Measurements from ENCODE around the gene MMP21. TPM values are rescaled to one million over a fixed set of nuclear protein-coding genes. Genes with fewer than 3 reads are reported as not detected.

The MMP21 gene
- total and polyA plus RNA-seq, 2 of the 13 experiments (the other 11 are each of a cell fraction or from before 2014, with no cell fraction given) = not detected

GRCh38 chr10:125719173-125720001 lies 56.2 kb downstream of the MMP21 start, which contains the start of gene EDRF1 (continued):
- TF ChIP-seq ZNF280D (CRISPR knock-in tag; IDR thresholded peaks at IDR 0.05) (peak; percentile 89), ZSCAN20 (CRISPR knock-in tag; IDR thresholded peaks at IDR 0.05; ENCODE audit: borderline replicate concordance) (no peak; the same call in 1 of the 2 replicates), NFE2L1 (CRISPR knock-in tag; IDR thresholded peaks at IDR 0.05; ENCODE audit: borderline replicate concordance) (no peak; the same call in 1 of the 2 replicates), ZNF335 (CRISPR knock-in tag; IDR thresholded peaks at IDR 0.05) (no peak; the same call in 1 of the 2 replicates), PHF8 (CRISPR knock-in tag; IDR thresholded peaks at IDR 0.05) (peak; percentile 93), HNRNPLL (IDR thresholded peaks at IDR 0.05; ENCODE audit: low read depth, low read length, poor library complexity, severe bottlenecking) (peak; percentile 84), ZNF17 (CRISPR knock-in tag; IDR thresholded peaks at IDR 0.05) (0 out of 2 replicates have a peak, but pooled peaks have one; percentile 74), MYNN (CRISPR knock-in tag; IDR thresholded peaks at IDR 0.05; ENCODE audit: low read depth) (no peak), RBM39 (IDR thresholded peaks at IDR 0.05; ENCODE audit: low read depth, low read length, poor library complexity, severe bottlenecking) (no peak), MBNL3 (CRISPR knock-in tag; conservative IDR thresholded peaks at IDR 0.05) (no peak), ZNF7 (CRISPR knock-in tag; IDR thresholded peaks at IDR 0.05) (no peak), ZBTB21 (CRISPR knock-in tag; IDR thresholded peaks at IDR 0.05) (no peak), ZBTB20 (CRISPR knock-in tag; IDR thresholded peaks at IDR 0.05; ENCODE audit: borderline replicate concordance, low read depth) (peak; percentile 79; the same call in 1 of the 2 replicates), NFYB (CRISPR knock-in tag; IDR thresholded peaks at IDR 0.05) (no peak), ZC3H4 (CRISPR knock-in tag; IDR thresholded peaks at IDR 0.05; ENCODE audit: borderline replicate concordance) (no peak), RNF2 (conservative IDR thresholded peaks at IDR 0.05; ENCODE audit: low read depth) (peak; percentile 95), HDAC6 (IDR thresholded peaks at IDR 0.05; ENCODE audit: low read depth, low read length) (no peak), HOXD1 (CRISPR knock-in tag; IDR thresholded peaks at IDR 0.05) (peak; percentile 69; the same call in 1 of the 2 replicates), ZFP1 (CRISPR knock-in tag; IDR thresholded peaks at IDR 0.05) (no peak), ZNF142 (CRISPR knock-in tag; IDR thresholded peaks at IDR 0.05) (peak; percentile 84), DPF2 (CRISPR knock-in tag; IDR thresholded peaks at IDR 0.05; ENCODE audit: borderline replicate concordance, low read depth) (no peak)
